Suprapubic skin (tissue), 4 donors: Measurements from ENCODE around the gene CLASP1.
A peak's percentile ranks its signal among the peaks of the same experiment; 100 is the strongest.

Source experiments
- EP300 ChIP-seq: sonication (generic); formaldehyde crosslinking; IDR thresholded peaks from one replicate; pipeline ENCODE4 v1.6.1; 2017; ENCODE audit warnings: antibody characterized with exemption
- POLR2A ChIP-seq, 2 donors: fragments of 450-650 bp; IDR thresholded peaks; one replicate each; pipeline ENCODE4 v1.6.1; 2017; ENCODE audit warnings: antibody characterized with exemption in 2 of 2, mild to moderate bottlenecking in 2 of 2, moderate library complexity in 2 of 2
- POLR2AphosphoS5 ChIP-seq, 3 donors: sonication (generic); formaldehyde crosslinking; IDR thresholded peaks; one replicate each; pipeline ENCODE4 v1.6.1; 2017; ENCODE audit warnings: antibody characterized with exemption in 3 of 3
- TF ChIP-seq, protein P1 (sequence below), 2 donors: fragments of 200-600 bp in 1 of 2; fragments of 450-650 bp in 1 of 2; sonication (generic) in 1 of 2; IDR thresholded peaks; one replicate each; pipeline ENCODE4 v1.5.1; 2016 to 2019; ENCODE audit warnings: antibody characterized with exemption in 2 of 2, mild to moderate bottlenecking in 1 of 2, moderate library complexity in 1 of 2

DNA sequence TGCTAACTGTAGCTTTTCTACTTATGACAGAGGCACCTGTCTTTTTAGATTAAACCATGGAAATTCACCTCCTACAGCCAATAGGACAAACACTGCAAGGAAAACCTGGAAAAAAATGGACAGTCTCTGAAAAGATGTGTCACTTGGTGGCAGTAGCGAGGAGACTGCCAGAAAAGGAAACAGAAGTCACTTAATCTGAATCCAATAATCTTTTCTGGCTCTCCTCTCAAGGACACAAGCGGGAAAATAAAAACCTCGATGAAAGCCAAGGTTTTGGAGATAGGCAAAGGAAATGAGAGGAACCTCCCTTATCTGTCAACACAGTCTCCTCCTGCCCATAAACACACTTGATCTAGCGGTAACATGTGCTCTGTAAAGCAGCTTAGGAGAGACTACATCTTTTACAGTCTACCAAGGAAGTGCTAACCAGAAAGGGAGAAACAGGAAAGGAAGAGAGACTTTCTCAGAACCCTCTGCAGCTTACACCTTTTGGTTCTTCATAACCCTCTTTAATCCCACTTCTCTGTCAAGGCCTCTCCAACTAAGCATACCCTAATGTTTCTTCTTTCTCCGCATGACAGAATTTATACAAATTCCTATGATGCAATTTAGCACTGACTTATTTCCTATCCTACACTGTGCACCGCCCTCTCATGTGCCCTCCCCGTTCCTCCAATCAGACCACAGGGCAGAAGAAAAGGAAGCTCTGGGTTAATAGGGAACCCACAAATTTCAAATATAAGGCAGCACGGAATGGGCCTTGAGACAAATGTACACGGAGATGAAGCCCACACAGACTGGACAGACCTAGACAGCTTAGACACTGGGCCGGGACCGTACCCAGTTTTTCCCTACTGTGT lies 52.8 kb downstream of the CLASP1 start:
- TF ChIP-seq, protein P1, sequence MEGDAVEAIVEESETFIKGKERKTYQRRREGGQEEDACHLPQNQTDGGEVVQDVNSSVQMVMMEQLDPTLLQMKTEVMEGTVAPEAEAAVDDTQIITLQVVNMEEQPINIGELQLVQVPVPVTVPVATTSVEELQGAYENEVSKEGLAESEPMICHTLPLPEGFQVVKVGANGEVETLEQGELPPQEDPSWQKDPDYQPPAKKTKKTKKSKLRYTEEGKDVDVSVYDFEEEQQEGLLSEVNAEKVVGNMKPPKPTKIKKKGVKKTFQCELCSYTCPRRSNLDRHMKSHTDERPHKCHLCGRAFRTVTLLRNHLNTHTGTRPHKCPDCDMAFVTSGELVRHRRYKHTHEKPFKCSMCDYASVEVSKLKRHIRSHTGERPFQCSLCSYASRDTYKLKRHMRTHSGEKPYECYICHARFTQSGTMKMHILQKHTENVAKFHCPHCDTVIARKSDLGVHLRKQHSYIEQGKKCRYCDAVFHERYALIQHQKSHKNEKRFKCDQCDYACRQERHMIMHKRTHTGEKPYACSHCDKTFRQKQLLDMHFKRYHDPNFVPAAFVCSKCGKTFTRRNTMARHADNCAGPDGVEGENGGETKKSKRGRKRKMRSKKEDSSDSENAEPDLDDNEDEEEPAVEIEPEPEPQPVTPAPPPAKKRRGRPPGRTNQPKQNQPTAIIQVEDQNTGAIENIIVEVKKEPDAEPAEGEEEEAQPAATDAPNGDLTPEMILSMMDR (IDR thresholded peaks at IDR 0.05): peak in 1 of 2 donors; percentile 24
- no peak for TF ChIP-seq POLR2A (IDR thresholded peaks at IDR 0.05)
- no peak for TF ChIP-seq EP300
- no peak for TF ChIP-seq POLR2AphosphoS5 (IDR thresholded peaks at IDR 0.05)
